GM23338 (cell line): ENCODE measurements around the gene TMEM187. TPM values are rescaled to one million over a fixed set of nuclear protein-coding genes. Genes with fewer than 3 reads are reported as not detected.

ENCODE experiments used
- ATAC-seq: fragments of 200-7000 bp; cut with Tn5 transposase; 3 replicates; pipeline ENCODE4 v1.9.1; 2020
- DNase-seq: peaks from one replicate; pipeline ENCODE4 v3.0.0-alpha.2; 2015; ENCODE audit warnings: low spot score
- H2AFZ ChIP-seq: fragments of 200-600 bp; sonication (generic); 2 replicates; pipeline ENCODE4 v1.8.0; 2016; ENCODE audit warnings: antibody characterized with exemption, mild to moderate bottlenecking, moderate library complexity
- H3F3A ChIP-seq: fragments of 200-600 bp; sonication (generic); replicated peaks from 2 replicates; pipeline ENCODE4 v1.8.0; 2017; ENCODE audit warnings: antibody characterized with exemption, mixed run types, low read depth
- H3K27ac ChIP-seq: fragments of 200-600 bp; sonication (generic); 2 replicates; pipeline ENCODE4 v1.6.1; 2016; ENCODE audit warnings: low read depth
- H3K27me3 ChIP-seq: fragments of 200-600 bp; sonication (generic); 2 replicates; pipeline ENCODE4 v1.8.0; 2016; ENCODE audit warnings: mild to moderate bottlenecking, mixed run types, moderate library complexity; ENCODE audit not compliant: insufficient read depth
- H3K36me3 ChIP-seq: fragments of 200-600 bp; sonication (generic); 2 replicates; pipeline ENCODE4 v1.8.0; 2016; ENCODE audit warnings: mild to moderate bottlenecking; ENCODE audit not compliant: insufficient read depth
- H3K4me1 ChIP-seq: fragments of 200-600 bp; sonication (generic); 2 replicates; pipeline ENCODE4 v1.8.0; 2016; ENCODE audit warnings: mild to moderate bottlenecking, moderate library complexity; ENCODE audit not compliant: insufficient read depth
- H3K4me2 ChIP-seq: fragments of 200-600 bp; sonication (generic); 2 replicates; pipeline ENCODE4 v1.7.1; 2017; ENCODE audit warnings: mixed run types
- H3K4me3 ChIP-seq: fragments of 200-600 bp; sonication (generic); 2 replicates; pipeline ENCODE4 v1.6.1; 2016; ENCODE audit warnings: mixed run types
- H3K79me2 ChIP-seq: fragments of 200-600 bp; sonication (generic); replicated peaks from 2 replicates; pipeline ENCODE4 v1.8.0; 2017; ENCODE audit warnings: mild to moderate bottlenecking; ENCODE audit not compliant: insufficient read depth
- H3K9me2 ChIP-seq: fragments of 200-600 bp; sonication (generic); 2 replicates; pipeline ENCODE4 v1.8.0; 2017; ENCODE audit not compliant: insufficient read depth
- H4K20me1 ChIP-seq: fragments of 200-600 bp; sonication (generic); replicated peaks from 2 replicates; pipeline ENCODE4 v1.8.0; 2017; ENCODE audit warnings: mild to moderate bottlenecking; ENCODE audit not compliant: insufficient read depth
- H3K27ac Mint-ChIP-seq: 2 replicates; pipeline ENCODE4 v1.8.0; 2020; ENCODE audit warnings: inconsistent platforms, mild to moderate bottlenecking, moderate library complexity, mixed read lengths
- H3K27me3 Mint-ChIP-seq: 3 replicates; pipeline ENCODE4 v1.8.0; 2022; ENCODE audit warnings: low read depth, mild to moderate bottlenecking, moderate library complexity, mixed read lengths, inconsistent platforms; ENCODE audit not compliant: insufficient read depth, poor library complexity
- H3K36me3 Mint-ChIP-seq: 3 replicates; pipeline ENCODE4 v1.8.0; 2021; ENCODE audit warnings: low read depth, mild to moderate bottlenecking, inconsistent platforms, moderate library complexity, mixed read lengths
- H3K4me1 Mint-ChIP-seq: 3 replicates; pipeline ENCODE4 v1.8.0; 2020; ENCODE audit warnings: mild to moderate bottlenecking, inconsistent platforms, mixed read lengths
- H3K4me3 Mint-ChIP-seq: 3 replicates; pipeline ENCODE4 v1.8.0; 2021; ENCODE audit warnings: moderate library complexity, mild to moderate bottlenecking, inconsistent platforms, mixed read lengths
- H3K9me3 Mint-ChIP-seq: 3 replicates; pipeline ENCODE4 v1.8.0; 2020; ENCODE audit warnings: moderate library complexity, mild to moderate bottlenecking, inconsistent platforms, mixed read lengths
- CREB1 ChIP-seq: fragments of 250-450 bp; sonication (Bioruptor Pico); IDR thresholded peaks from 2 replicates; pipeline ENCODE4 v1.5.0; 2020; ENCODE audit warnings: low read depth, mild to moderate bottlenecking, moderate library complexity
- EZH2 ChIP-seq: fragments of 200-600 bp; sonication (generic); IDR thresholded peaks from one replicate; pipeline ENCODE4 v1.8.0; 2017; ENCODE audit warnings: antibody characterized with exemption, mild to moderate bottlenecking, low read depth; ENCODE audit not compliant: unreplicated experiment
- EZH2phosphoT487 ChIP-seq: fragments of 200-600 bp; sonication (generic); IDR thresholded peaks from one replicate; pipeline ENCODE4 v1.8.1; 2018; ENCODE audit warnings: antibody characterized with exemption; ENCODE audit not compliant: unreplicated experiment
- JUNB ChIP-seq: IDR thresholded peaks from one replicate; pipeline ENCODE4 v1.6.1; 2016; ENCODE audit warnings: antibody characterized with exemption; ENCODE audit not compliant: unreplicated experiment
- NANOG ChIP-seq: IDR thresholded peaks from 2 replicates; pipeline ENCODE4 v1.6.1; 2016; ENCODE audit warnings: antibody characterized with exemption, borderline replicate concordance
- STAT1 ChIP-seq: IDR thresholded peaks from one replicate; pipeline ENCODE4 v1.6.1; 2016; ENCODE audit warnings: antibody characterized with exemption; ENCODE audit not compliant: unreplicated experiment
- ZNF114 ChIP-seq: fragments of 250-450 bp; sonication (Bioruptor Pico); IDR thresholded peaks from 2 replicates; pipeline ENCODE4 v1.5.0; 2020; ENCODE audit warnings: mild to moderate bottlenecking, moderate library complexity
- ZNF331 ChIP-seq: fragments of 250-450 bp; sonication (Bioruptor Pico); IDR thresholded peaks from 2 replicates; pipeline ENCODE4 v1.5.0; 2020; ENCODE audit warnings: low read depth, mild to moderate bottlenecking, moderate library complexity
- ZNF462 ChIP-seq: fragments of 250-450 bp; sonication (Bioruptor Pico); IDR thresholded peaks from 2 replicates; pipeline ENCODE4 v1.5.0; 2020; ENCODE audit warnings: mild to moderate bottlenecking, moderate library complexity
- polyA plus RNA-seq: library from polyadenylated mRNA; unstranded; fragments of >200 nt; fragmentation: Nextera tagmentation; extraction: Ambion mirVana; gene quantifications from 2 replicates; pipeline ENCODE4 v1.2.1, GENCODE V29; 2016
- total RNA-seq: library from RNA; depleted of rRNA; stranded (reverse); fragments of >200 nt; shearing (Covaris generic); gene quantifications from 2 replicates; pipeline ENCODE4 v1.2.3, GENCODE V29; 2014
- TF ChIP-seq, protein P1 (sequence below): IDR thresholded peaks from 2 replicates; pipeline ENCODE4 v1.6.1; 2016; ENCODE audit warnings: antibody characterized with exemption
- TF ChIP-seq, protein P2 (sequence below), 2 experiments: fragments of 200-600 bp in 1 of 2; sonication (generic) in 1 of 2; conservative IDR thresholded peaks; 2 replicates each; pipeline versions ENCODE4 v1.5.1 to v1.6.1; 2016 to 2017; ENCODE audit warnings: antibody characterized with exemption in 2 of 2, low read depth in 2 of 2, mild to moderate bottlenecking in 2 of 2, moderate library complexity in 1 of 2
- TF ChIP-seq, protein P3 (sequence below): IDR thresholded peaks from one replicate; pipeline ENCODE4 v1.6.1; 2018; ENCODE audit warnings: antibody characterized with exemption; ENCODE audit not compliant: unreplicated experiment

The TMEM187 gene
- total and polyA plus RNA-seq, 2 experiments from 2014 or later, result 2.5 to 4.4 TPM

DNA sequence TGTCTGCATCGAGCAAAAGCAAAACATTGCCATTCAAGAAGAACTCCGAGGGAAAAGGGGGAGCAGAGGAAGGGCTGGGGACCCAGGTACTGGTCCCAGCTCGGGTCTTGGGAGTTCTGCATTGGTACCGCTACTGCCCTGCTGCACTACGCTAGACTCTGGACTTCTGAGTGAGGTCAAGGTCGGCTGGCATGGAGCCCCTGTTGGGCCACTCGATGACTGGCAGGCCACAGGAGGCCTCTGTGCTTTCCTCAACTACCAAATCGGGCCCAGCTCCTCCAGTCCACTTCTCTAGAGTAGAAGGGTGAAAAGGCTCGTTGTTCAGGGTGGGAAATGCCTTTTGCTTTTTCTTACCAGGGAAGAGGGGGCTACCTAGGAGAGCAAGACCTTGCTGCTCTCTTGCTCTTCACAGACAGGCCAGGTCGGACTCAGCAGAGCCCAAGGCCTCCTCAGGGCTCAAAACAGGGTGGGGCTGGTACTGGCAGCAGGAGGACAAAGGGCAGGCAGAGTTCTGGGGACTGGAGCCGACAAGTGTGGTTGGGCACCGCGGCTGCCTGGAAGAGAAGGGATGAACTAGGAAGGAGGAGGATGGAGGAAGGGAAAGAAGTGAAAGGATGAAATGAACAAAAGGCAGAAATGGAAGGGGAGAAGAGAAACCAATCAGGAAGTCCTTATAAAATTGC is 56.1 kb downstream of the TMEM187 start:
- Histone ChIP-seq H4K20me1 (no peaks in the 10 kb centered on the region), H2AFZ (no peak overlapping the region), H3K27ac (no peak overlapping the region), H3K36me3 (no peaks in the 10 kb centered on the region), H3K9me2 (no peaks in the 10 kb centered on the region), H3K27me3 (no peaks in the 10 kb centered on the region), H3K4me2 (no peak overlapping the region), H3F3A (no peaks in the 10 kb centered on the region), H3K79me2 (no peaks in the 10 kb centered on the region), H3K4me3 (no peak overlapping the region), H3K4me1 (no peaks in the 10 kb centered on the region; the same call in 1 of the 2 replicates)
- Mint-ChIP-seq H3K27me3 (peaks cover 14% of the 10 kb centered on the region), H3K4me1 (peaks cover 30% of the 10 kb centered on the region), H3K27ac (no peak overlapping the region), H3K4me3 (no peak overlapping the region), H3K36me3 (peaks cover 25% of the 10 kb centered on the region; the same call in 2 of the 3 replicates), H3K9me3 (no peaks in the 10 kb centered on the region)
- ATAC-seq (no peak), DNase-seq (no peak)
- TF ChIP-seq ZNF462 (no peak), EZH2phosphoT487 (no peak), ZNF114 (CRISPR knock-in tag) (no peak), JUNB (no peak), STAT1 (no peak), EZH2 (no peak), ZNF331 (no peak), NANOG (no peak), CREB1 (no peak)
- TF ChIP-seq, protein P1, sequence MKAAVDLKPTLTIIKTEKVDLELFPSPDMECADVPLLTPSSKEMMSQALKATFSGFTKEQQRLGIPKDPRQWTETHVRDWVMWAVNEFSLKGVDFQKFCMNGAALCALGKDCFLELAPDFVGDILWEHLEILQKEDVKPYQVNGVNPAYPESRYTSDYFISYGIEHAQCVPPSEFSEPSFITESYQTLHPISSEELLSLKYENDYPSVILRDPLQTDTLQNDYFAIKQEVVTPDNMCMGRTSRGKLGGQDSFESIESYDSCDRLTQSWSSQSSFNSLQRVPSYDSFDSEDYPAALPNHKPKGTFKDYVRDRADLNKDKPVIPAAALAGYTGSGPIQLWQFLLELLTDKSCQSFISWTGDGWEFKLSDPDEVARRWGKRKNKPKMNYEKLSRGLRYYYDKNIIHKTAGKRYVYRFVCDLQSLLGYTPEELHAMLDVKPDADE, result no peak
- TF ChIP-seq, protein P2, sequence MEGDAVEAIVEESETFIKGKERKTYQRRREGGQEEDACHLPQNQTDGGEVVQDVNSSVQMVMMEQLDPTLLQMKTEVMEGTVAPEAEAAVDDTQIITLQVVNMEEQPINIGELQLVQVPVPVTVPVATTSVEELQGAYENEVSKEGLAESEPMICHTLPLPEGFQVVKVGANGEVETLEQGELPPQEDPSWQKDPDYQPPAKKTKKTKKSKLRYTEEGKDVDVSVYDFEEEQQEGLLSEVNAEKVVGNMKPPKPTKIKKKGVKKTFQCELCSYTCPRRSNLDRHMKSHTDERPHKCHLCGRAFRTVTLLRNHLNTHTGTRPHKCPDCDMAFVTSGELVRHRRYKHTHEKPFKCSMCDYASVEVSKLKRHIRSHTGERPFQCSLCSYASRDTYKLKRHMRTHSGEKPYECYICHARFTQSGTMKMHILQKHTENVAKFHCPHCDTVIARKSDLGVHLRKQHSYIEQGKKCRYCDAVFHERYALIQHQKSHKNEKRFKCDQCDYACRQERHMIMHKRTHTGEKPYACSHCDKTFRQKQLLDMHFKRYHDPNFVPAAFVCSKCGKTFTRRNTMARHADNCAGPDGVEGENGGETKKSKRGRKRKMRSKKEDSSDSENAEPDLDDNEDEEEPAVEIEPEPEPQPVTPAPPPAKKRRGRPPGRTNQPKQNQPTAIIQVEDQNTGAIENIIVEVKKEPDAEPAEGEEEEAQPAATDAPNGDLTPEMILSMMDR (conservative IDR thresholded peaks at IDR 0.05; ENCODE audit: low read depth in 2 of 2), result no peak
- TF ChIP-seq, protein P3, sequence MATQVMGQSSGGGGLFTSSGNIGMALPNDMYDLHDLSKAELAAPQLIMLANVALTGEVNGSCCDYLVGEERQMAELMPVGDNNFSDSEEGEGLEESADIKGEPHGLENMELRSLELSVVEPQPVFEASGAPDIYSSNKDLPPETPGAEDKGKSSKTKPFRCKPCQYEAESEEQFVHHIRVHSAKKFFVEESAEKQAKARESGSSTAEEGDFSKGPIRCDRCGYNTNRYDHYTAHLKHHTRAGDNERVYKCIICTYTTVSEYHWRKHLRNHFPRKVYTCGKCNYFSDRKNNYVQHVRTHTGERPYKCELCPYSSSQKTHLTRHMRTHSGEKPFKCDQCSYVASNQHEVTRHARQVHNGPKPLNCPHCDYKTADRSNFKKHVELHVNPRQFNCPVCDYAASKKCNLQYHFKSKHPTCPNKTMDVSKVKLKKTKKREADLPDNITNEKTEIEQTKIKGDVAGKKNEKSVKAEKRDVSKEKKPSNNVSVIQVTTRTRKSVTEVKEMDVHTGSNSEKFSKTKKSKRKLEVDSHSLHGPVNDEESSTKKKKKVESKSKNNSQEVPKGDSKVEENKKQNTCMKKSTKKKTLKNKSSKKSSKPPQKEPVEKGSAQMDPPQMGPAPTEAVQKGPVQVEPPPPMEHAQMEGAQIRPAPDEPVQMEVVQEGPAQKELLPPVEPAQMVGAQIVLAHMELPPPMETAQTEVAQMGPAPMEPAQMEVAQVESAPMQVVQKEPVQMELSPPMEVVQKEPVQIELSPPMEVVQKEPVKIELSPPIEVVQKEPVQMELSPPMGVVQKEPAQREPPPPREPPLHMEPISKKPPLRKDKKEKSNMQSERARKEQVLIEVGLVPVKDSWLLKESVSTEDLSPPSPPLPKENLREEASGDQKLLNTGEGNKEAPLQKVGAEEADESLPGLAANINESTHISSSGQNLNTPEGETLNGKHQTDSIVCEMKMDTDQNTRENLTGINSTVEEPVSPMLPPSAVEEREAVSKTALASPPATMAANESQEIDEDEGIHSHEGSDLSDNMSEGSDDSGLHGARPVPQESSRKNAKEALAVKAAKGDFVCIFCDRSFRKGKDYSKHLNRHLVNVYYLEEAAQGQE, result no peak
